PFSK-1 (cell line): ENCODE measurements around the gene SBF1.

Source experiments
- POLR2AphosphoS5 ChIP-seq: IDR thresholded peaks from 2 replicates; pipeline ENCODE4 v1.6.1; 2012; ENCODE audit warnings: low read depth, mild to moderate bottlenecking, control low read depth, low read length, moderate library complexity
- SIN3A ChIP-seq: IDR thresholded peaks from 2 replicates; pipeline ENCODE4 v1.6.1; 2012; ENCODE audit warnings: mild to moderate bottlenecking, low read length, moderate library complexity, borderline replicate concordance; ENCODE audit not compliant: insufficient read depth
- TAF1 ChIP-seq: IDR thresholded peaks from 2 replicates; pipeline ENCODE4 v1.6.1; 2012; ENCODE audit warnings: low read length, control low read depth, borderline replicate concordance; ENCODE audit not compliant: insufficient read depth

- TF ChIP-seq POLR2AphosphoS5 (no peak), TAF1 (no peak), SIN3A (no peak)
Observed at GRCh38 chr22:50444663-50445062, 30.2 kb downstream of the SBF1 start.
